Endothelial cell of umbilical vein (primary cell): Measurements from ENCODE around the gene ELAC2. TPM values are rescaled to one million over a fixed set of nuclear protein-coding genes. Genes with fewer than 3 reads are reported as not detected.

Experiments
- BruUV-seq: library from RNA; stranded (reverse); fragments of 400-500 nt; replicated peaks from 2 replicates; lab custom pipeline; 2021; lab: Mats Ljungman, UMichigan
- CTCF ChIA-PET: fragments of 300-600, 350-600 bp; sonication (Branson Sonifier 250); formaldehyde crosslinking; loops from one replicate; lab custom pipeline; 2021; ENCODE audit warnings: antibody characterized with exemption, inconsistent platforms; lab: Charles Lee
- POLR2A ChIA-PET: fragments of 300-600, 350-600 bp; sonication (Branson Sonifier 250); formaldehyde crosslinking; loops from one replicate; lab custom pipeline; 2021; ENCODE audit warnings: antibody characterized with exemption, inconsistent platforms; lab: Charles Lee
- DNase-seq: peaks from one replicate; pipeline ENCODE4 v3.0.0-alpha.2; 2011; ENCODE audit warnings: low read depth, low spot score
- FAIRE-seq: peaks from 2 replicates; lab custom pipeline; 2011; peaks lifted over from hg19 to GRCh38; lab: Jason Lieb, UNC
- H2AFZ ChIP-seq: 2 replicates; pipeline ENCODE4 v1.6.0; 2012; ENCODE audit warnings: low read depth, low read length, control low read depth, inconsistent platforms
- H3K27ac ChIP-seq: 2 replicates; pipeline ENCODE4 v1.5.1; 2011; ENCODE audit warnings: low read depth, mild to moderate bottlenecking, control low read depth, low read length, moderate library complexity; ENCODE audit not compliant: insufficient read depth
- H3K27me3 ChIP-seq, 2 experiments: 2 replicates each; pipeline versions ENCODE4 v1.6.0 to v1.6.1; 2011; ENCODE audit warnings: low read length in 2 of 2, mixed read lengths in 1 of 2; ENCODE audit not compliant: control insufficient read depth in 2 of 2, insufficient read depth in 2 of 2
- H3K36me3 ChIP-seq, 2 experiments: 2 replicates in 1 of 2; 3 replicates in 1 of 2; pipeline ENCODE4 v1.5.1; 2011; ENCODE audit warnings: low read length in 2 of 2, mild to moderate bottlenecking in 1 of 2, moderate library complexity in 1 of 2; ENCODE audit not compliant: control insufficient read depth in 2 of 2, insufficient read depth in 2 of 2; ENCODE audit errors: extremely low read depth in 1 of 2
- H3K4me1 ChIP-seq: 3 replicates; pipeline ENCODE4 v1.5.1; 2011; ENCODE audit warnings: mild to moderate bottlenecking, low read length; ENCODE audit not compliant: control insufficient read depth, insufficient read depth; ENCODE audit errors: extremely low read depth
- H3K4me2 ChIP-seq: 2 replicates; pipeline ENCODE4 v1.6.1; 2011; ENCODE audit warnings: low read length, control low read depth, mixed read lengths; ENCODE audit not compliant: insufficient read depth
- H3K4me3 ChIP-seq, 3 experiments: fragments of 200-600 bp in 1 of 3; sonication (generic), shearing (Covaris generic) in 1 of 3; replicated peaks in 1 of 3; 2 replicates each; pipeline ENCODE4 v1.5.1; 2011 to 2016; ENCODE audit warnings: control low read depth in 3 of 3, low read length in 3 of 3, mild to moderate bottlenecking in 2 of 3, inconsistent platforms in 1 of 3, low read depth in 1 of 3, moderate library complexity in 1 of 3; ENCODE audit not compliant: insufficient read depth in 1 of 3
- H3K79me2 ChIP-seq: 2 replicates; pipeline ENCODE4 v1.6.0; 2012; ENCODE audit warnings: low read length, inconsistent platforms; ENCODE audit not compliant: control insufficient read depth, insufficient read depth
- H3K9ac ChIP-seq: replicated peaks from 2 replicates; pipeline ENCODE3; 2011; ENCODE audit warnings: low read length, control low read depth; ENCODE audit not compliant: insufficient read depth; ENCODE audit errors: extremely low read depth
- H3K9me1 ChIP-seq: replicated peaks from 3 replicates; pipeline ENCODE4 v1.6.0; 2011; ENCODE audit warnings: mild to moderate bottlenecking, low read length; ENCODE audit not compliant: control insufficient read depth, insufficient read depth; ENCODE audit errors: extremely low read depth
- H3K9me3 ChIP-seq: replicated peaks from 2 replicates; pipeline ENCODE4 v1.5.1; 2012; ENCODE audit warnings: low read length, inconsistent platforms; ENCODE audit not compliant: control insufficient read depth, insufficient read depth
- H4K20me1 ChIP-seq: replicated peaks from 2 replicates; pipeline ENCODE3; 2011; ENCODE audit warnings: mild to moderate bottlenecking, low read length; ENCODE audit not compliant: control insufficient read depth, insufficient read depth; ENCODE audit errors: extremely low read depth
- CTCF ChIP-seq, 2 donors: IDR thresholded peaks; 1 replicate in 1 of 2; 2 replicates in 1 of 2; pipeline ENCODE4 v1.5.1; 2011; ENCODE audit warnings: low read length in 2 of 2, mild to moderate bottlenecking in 2 of 2, moderate library complexity in 2 of 2, control low read depth in 1 of 2, inconsistent platforms in 1 of 2, low read depth in 1 of 2; ENCODE audit not compliant: insufficient read depth in 1 of 2; ENCODE audit errors: extremely low read depth in 1 of 2
- EZH2 ChIP-seq: IDR thresholded peaks from 2 replicates; pipeline ENCODE4 v1.6.1; 2012; ENCODE audit warnings: borderline replicate concordance, low read depth, mild to moderate bottlenecking, moderate library complexity, low read length, inconsistent platforms; ENCODE audit not compliant: severe bottlenecking
- FOS ChIP-seq: IDR thresholded peaks from 2 replicates; pipeline ENCODE4 v1.6.1; 2011; ENCODE audit warnings: mild to moderate bottlenecking, low read length, moderate library complexity, borderline replicate concordance; ENCODE audit not compliant: insufficient read depth
- GATA2 ChIP-seq: IDR thresholded peaks from 2 replicates; pipeline ENCODE4 v1.7.0; 2011; ENCODE audit warnings: low read depth, mild to moderate bottlenecking, moderate library complexity, mixed read lengths, low read length; ENCODE audit not compliant: insufficient read length, insufficient read depth
- JUN ChIP-seq: IDR thresholded peaks from 2 replicates; pipeline ENCODE4 v1.6.1; 2011; ENCODE audit warnings: borderline replicate concordance, low read depth; ENCODE audit not compliant: insufficient read length, insufficient read depth
- MAX ChIP-seq: IDR thresholded peaks from 2 replicates; pipeline ENCODE4 v1.6.1; 2011; ENCODE audit not compliant: insufficient read depth, insufficient read length
- MYC ChIP-seq: IDR thresholded peaks from one replicate; pipeline ENCODE4 v1.6.1; 2011; ENCODE audit warnings: mild to moderate bottlenecking, low read depth, low read length
- POLR2A ChIP-seq: IDR thresholded peaks from 2 replicates; pipeline ENCODE4 v1.6.1; 2012; ENCODE audit warnings: low read depth, mild to moderate bottlenecking, control low read depth, low read length
- POLR2AphosphoS5 ChIP-seq: IDR thresholded peaks from 2 replicates; pipeline ENCODE4 v1.6.1; 2012; ENCODE audit warnings: low read depth, mild to moderate bottlenecking, control low read depth, low read length, moderate library complexity; ENCODE audit not compliant: insufficient read depth
- dilution Hi-C: fragments of 300-500 bp; cut with MboI; formaldehyde crosslinking; loops from one replicate; pipeline ENCODE4 v1.15.0; 2019; ENCODE audit warnings: low sequenced_read_pairs; ENCODE audit not compliant: extremely low pct_ligation_motif_present
- intact Hi-C: fragments of 100-400 bp; cut with micrococcal nuclease; formaldehyde crosslinking; loops from one replicate; pipeline ENCODE4 v1.10.0; 2022
- polyA plus RNA-seq, 4 experiments: library from polyadenylated mRNA; depleted of rRNA in 3 of 4; stranded (reverse) in 3 of 4; unstranded in 1 of 4; fragments of >200 nt; gene quantifications; 2 replicates each; pipeline versions ENCODE4 v1.2.1 to v1.2.3, GENCODE V29; 2011 to 2012; ENCODE audit warnings: missing spikeins in 1 of 4
- total RNA-seq: library from RNA; stranded (reverse); gene quantifications from 2 replicates; pipeline ENCODE4 v1.2.3, GENCODE V29; 2021

The ELAC2 gene
- total and polyA plus RNA-seq, 2 donors (not counting 3 experiments of a cell fraction or from before 2014, with no cell fraction given) = 64.8 to 75.9 TPM

- BruUV-seq = no TSS peak
- Histone ChIP-seq H3K4me3 (no peak overlapping the region), H3K9me1 (no peaks in the 10 kb centered on the region), H3K4me1 (no peaks in the 10 kb centered on the region), H4K20me1 (no peaks in the 10 kb centered on the region), H3K79me2 (no peaks in the 10 kb centered on the region), H3K27me3 (no peaks in the 10 kb centered on the region), H2AFZ (no peak overlapping the region), H3K9me3 (no peaks in the 10 kb centered on the region), H3K27ac (no peak overlapping the region), H3K36me3 (peaks cover 24 to 41% of the 10 kb centered on the region in 2 experiments), H3K9ac (no peak overlapping the region), H3K4me2 (no peak overlapping the region)
- DNase-seq (no peak), FAIRE-seq (no peak)
- TF ChIP-seq EZH2 (no peak), MAX (no peak), JUN (no peak), POLR2A (no peak), POLR2AphosphoS5 (no peak), CTCF (IDR thresholded peaks at IDR 0.05; ENCODE audit: extremely low read depth in 1 of 2, insufficient read depth in 1 of 2, low read depth in 1 of 2, low read length in 2 of 2) (no peak), GATA2 (no peak), MYC (no peak), FOS (no peak)
- CTCF ChIA-PET = interaction anchor here (1.2 to 3.1 kb wide), 7 partner anchors 7 to 823 kb away, joined by 5 to 18 read pairs (median 5); partner anchors contain the start of gene ELAC2
- POLR2A ChIA-PET = no interaction called here
- intact Hi-C loops (loop anchor here (1.0 kb wide), 3 partner anchors 262 to 824 kb away; no protein-coding TSS in a partner anchor), dilution Hi-C loops (no loop called here)
These were observed 13.9 kb downstream of the ELAC2 start for GRCh38 chr17:13003927-13004326.
